Endodermal cell (in vitro differentiated cells): ENCODE measurements around the gene NOXRED1. TPM values are rescaled to one million over a fixed set of nuclear protein-coding genes. Genes with fewer than 3 reads are reported as not detected.

ENCODE experiments used
- DNase-seq: peaks from one replicate; pipeline ENCODE4 v3.0.0-alpha.2; 2017
- H3K27ac ChIP-seq: 2 replicates; pipeline ENCODE4 v1.5.1; 2013; ENCODE audit warnings: mild to moderate bottlenecking, low read depth, low read length, moderate library complexity
- H3K27me3 ChIP-seq: 2 replicates; pipeline ENCODE4 v1.6.1; 2013; ENCODE audit warnings: mild to moderate bottlenecking, low read length, moderate library complexity; ENCODE audit not compliant: insufficient read depth, control insufficient read depth, poor library complexity, severe bottlenecking
- H3K36me3 ChIP-seq: 2 replicates; pipeline ENCODE4 v1.7.0; 2013; ENCODE audit warnings: mild to moderate bottlenecking, low read length, moderate library complexity; ENCODE audit not compliant: control insufficient read depth, insufficient read depth
- H3K4me1 ChIP-seq: one replicate; pipeline ENCODE4 v1.7.0; 2013; ENCODE audit warnings: low read length; ENCODE audit not compliant: control insufficient read depth, insufficient read depth
- H3K4me3 ChIP-seq: 2 replicates; pipeline ENCODE4 v1.5.1; 2013; ENCODE audit warnings: mild to moderate bottlenecking, low read length, moderate library complexity
- H3K9ac ChIP-seq: 2 replicates; pipeline ENCODE4 v1.6.1; 2013; ENCODE audit warnings: mild to moderate bottlenecking, low read length, moderate library complexity; ENCODE audit not compliant: poor library complexity, severe bottlenecking; ENCODE audit errors: extremely low read depth
- H3K9me3 ChIP-seq: 2 replicates; pipeline ENCODE4 v1.6.1; 2013; ENCODE audit warnings: mild to moderate bottlenecking, low read length, moderate library complexity; ENCODE audit not compliant: control insufficient read depth
- H3K27ac Mint-ChIP-seq: 2 replicates; pipeline ENCODE4 v1.8.0; 2020; ENCODE audit warnings: mixed read lengths
- H3K27me3 Mint-ChIP-seq: 2 replicates; pipeline ENCODE4 v1.8.0; 2021; ENCODE audit warnings: mild to moderate bottlenecking, mixed read lengths; ENCODE audit not compliant: insufficient read depth
- H3K36me3 Mint-ChIP-seq: 2 replicates; pipeline ENCODE4 v1.8.0; 2020; ENCODE audit warnings: low read depth, mixed read lengths
- H3K4me1 Mint-ChIP-seq: 2 replicates; pipeline ENCODE4 v1.8.0; 2020; ENCODE audit warnings: mixed read lengths
- H3K4me3 Mint-ChIP-seq: 2 replicates; pipeline ENCODE4 v1.8.0; 2020; ENCODE audit warnings: mild to moderate bottlenecking, moderate library complexity, mixed read lengths
- H3K9me3 Mint-ChIP-seq: 2 replicates; pipeline ENCODE4 v1.8.0; 2020; ENCODE audit warnings: mild to moderate bottlenecking, mixed read lengths
- WGBS, 2 experiments: methylation state at CpG; one replicate each; pipeline versions ENCODE4 v1.1.5 to v1.1.7; 2013; ENCODE audit warnings: missing lambda C conversion rate in 2 of 2, mixed read lengths in 1 of 2; ENCODE audit not compliant: insufficient coverage in 1 of 2, insufficient read length in 1 of 2; 5-methylcytosine and 5-hydroxymethylcytosine counted together
- total RNA-seq, 2 donors: library from RNA; stranded (reverse); fragmentation: NEBNext Ultra II Directional in 1 of 2; extraction: Animal tissue kit (Norgen Biotek cat#: 25700) in 1 of 2; gene quantifications; 2 replicates in 1 of 2; 3 replicates in 1 of 2; pipeline ENCODE4 v1.2.1, GENCODE V29; 2021
- TF ChIP-seq, protein P1 (sequence below): fragments of 200-600 bp; sonication (generic); conservative IDR thresholded peaks from 2 replicates; pipeline ENCODE4 v1.5.0; 2021; ENCODE audit warnings: antibody characterized with exemption, mild to moderate bottlenecking

The NOXRED1 gene
- total RNA-seq, 2 donors from 2014 or later = 0.49 to 0.92 TPM

DNA sequence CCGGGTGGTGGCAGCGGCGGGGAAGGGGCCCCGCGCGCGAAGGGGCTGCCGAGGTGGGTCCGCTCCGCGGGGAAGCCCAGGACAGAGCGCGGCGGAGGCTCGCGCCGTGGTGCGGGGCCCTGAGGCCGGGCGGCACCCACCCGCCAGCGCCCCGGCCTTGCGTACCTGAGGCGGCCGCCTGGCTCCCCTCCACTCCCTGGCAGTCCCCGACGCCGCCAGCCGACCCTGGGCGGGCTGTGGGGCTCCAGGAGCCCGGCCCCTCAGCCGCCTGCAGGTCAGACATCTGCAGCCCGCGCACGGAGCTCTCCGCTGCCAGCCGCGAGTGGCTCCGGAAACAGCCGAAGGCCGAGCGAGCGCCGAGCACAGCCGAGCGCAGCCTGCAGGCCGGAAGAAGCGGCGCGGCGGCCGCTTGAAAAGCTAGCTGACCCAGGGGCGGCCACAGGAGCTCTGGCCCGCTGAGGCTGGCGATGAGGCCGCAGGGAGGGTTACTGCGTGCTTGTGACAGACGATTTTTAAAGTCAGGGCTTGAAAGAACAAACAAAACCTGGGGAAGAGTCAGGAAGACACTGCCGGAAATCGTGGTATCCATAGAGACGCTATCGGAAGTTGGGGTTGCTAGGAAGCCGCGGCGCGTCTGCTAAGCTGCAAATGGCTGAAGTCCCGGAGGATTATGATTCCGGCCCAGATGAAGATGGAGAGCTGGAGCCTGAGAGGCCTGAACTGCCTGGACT is 46.4 kb downstream of the NOXRED1 start, which contains the start of the genes SAMD15 and TMED8:
TSS of gene SAMD15 (plus strand) at position 609 of the 731 bp plus-strand sequence. CDS start at position 649, 40 bp downstream.
TSS of gene TMED8 (minus strand) at position 324 of the 731 bp plus-strand sequence. CDS start at position 283, 41 bp downstream.
- Mint-ChIP-seq H3K27me3 (peaks cover 4% of the 10 kb centered on the region), H3K9me3 (no peaks in the 10 kb centered on the region), H3K36me3 (peaks cover 2% of the 10 kb centered on the region), H3K4me3 (no peak within 1 kb of the TSS), H3K27ac (peak within 1 kb of the TSS; percentile 84), H3K4me1 (peaks cover 37% of the 10 kb centered on the region)
- Histone ChIP-seq H3K4me1 (peaks cover 10% of the 10 kb centered on the region), H3K36me3 (no peaks in the 10 kb centered on the region), H3K27ac (peak within 1 kb of the TSS; percentile 85), H3K27me3 (no peaks in the 10 kb centered on the region), H3K9ac (peak within 1 kb of the TSS; percentile 86), H3K4me3 (peak within 1 kb of the TSS; percentile 86), H3K9me3 (no peaks in the 10 kb centered on the region)
- WGBS, 2 experiments = 0% methylated on average over 45 to 69 of the region's 69 CpGs
- peak; percentile 95 for DNase-seq
- TF ChIP-seq, protein P1, sequence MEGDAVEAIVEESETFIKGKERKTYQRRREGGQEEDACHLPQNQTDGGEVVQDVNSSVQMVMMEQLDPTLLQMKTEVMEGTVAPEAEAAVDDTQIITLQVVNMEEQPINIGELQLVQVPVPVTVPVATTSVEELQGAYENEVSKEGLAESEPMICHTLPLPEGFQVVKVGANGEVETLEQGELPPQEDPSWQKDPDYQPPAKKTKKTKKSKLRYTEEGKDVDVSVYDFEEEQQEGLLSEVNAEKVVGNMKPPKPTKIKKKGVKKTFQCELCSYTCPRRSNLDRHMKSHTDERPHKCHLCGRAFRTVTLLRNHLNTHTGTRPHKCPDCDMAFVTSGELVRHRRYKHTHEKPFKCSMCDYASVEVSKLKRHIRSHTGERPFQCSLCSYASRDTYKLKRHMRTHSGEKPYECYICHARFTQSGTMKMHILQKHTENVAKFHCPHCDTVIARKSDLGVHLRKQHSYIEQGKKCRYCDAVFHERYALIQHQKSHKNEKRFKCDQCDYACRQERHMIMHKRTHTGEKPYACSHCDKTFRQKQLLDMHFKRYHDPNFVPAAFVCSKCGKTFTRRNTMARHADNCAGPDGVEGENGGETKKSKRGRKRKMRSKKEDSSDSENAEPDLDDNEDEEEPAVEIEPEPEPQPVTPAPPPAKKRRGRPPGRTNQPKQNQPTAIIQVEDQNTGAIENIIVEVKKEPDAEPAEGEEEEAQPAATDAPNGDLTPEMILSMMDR = peak; percentile 48

GRCh38 chr14:77375973-77376770 is 47.2 kb downstream of the NOXRED1 start:
- Mint-ChIP-seq H3K9me3 (no peaks in the 10 kb centered on the region), H3K27ac (peak overlapping the region; percentile 84), H3K4me1 (peaks cover 37% of the 10 kb centered on the region), H3K36me3 (peaks cover under 1% of the 10 kb centered on the region), H3K27me3 (peaks cover 4% of the 10 kb centered on the region), H3K4me3 (no peak overlapping the region)
- peak; percentile 78 for DNase-seq
- Histone ChIP-seq H3K4me1 (peaks cover 10% of the 10 kb centered on the region), H3K36me3 (no peaks in the 10 kb centered on the region), H3K4me3 (peak overlapping the region; percentile 86), H3K9me3 (no peaks in the 10 kb centered on the region), H3K27me3 (no peaks in the 10 kb centered on the region), H3K27ac (peak overlapping the region; percentile 85), H3K9ac (peak overlapping the region; percentile 86)
- TF ChIP-seq, protein P1 = no peak
- WGBS, 2 experiments = 32 to 43% methylated on average over 16 to 23 of the region's 24 CpGs

GRCh38 chr14:77375164-77375950 is 48.0 kb downstream of the NOXRED1 start:
- H3K4me1 ChIP-seq = peaks cover 10% of the 10 kb centered on the region

More at GRCh38 chr14:77375164-77375950, 48.0 kb downstream of the NOXRED1 start:
- WGBS, 2 experiments = 92 to 100% methylated on average over 2 to 9 of the region's 9 CpGs
- no peak overlapping the region for H3K4me3 Mint-ChIP-seq
- H3K27ac Mint-ChIP-seq = no peak overlapping the region
- H3K9me3 Mint-ChIP-seq = no peaks in the 10 kb centered on the region
- no peaks in the 10 kb centered on the region for H3K27me3 ChIP-seq
- DNase-seq = no peak
- no peaks in the 10 kb centered on the region for H3K36me3 ChIP-seq
- peaks cover 4% of the 10 kb centered on the region for H3K27me3 Mint-ChIP-seq
- no peaks in the 10 kb centered on the region for H3K36me3 Mint-ChIP-seq
- H3K27ac ChIP-seq = no peak overlapping the region
- peaks cover 37% of the 10 kb centered on the region for H3K4me1 Mint-ChIP-seq
- H3K4me3 ChIP-seq = peak overlapping the region; percentile 86
- no peaks in the 10 kb centered on the region for H3K9me3 ChIP-seq
- TF ChIP-seq, protein P1 = no peak
- peak overlapping the region; percentile 86 for H3K9ac ChIP-seq
